Left ventricle myocardium inferior (tissue), 1 donor: ENCODE measurements around the gene SIPA1. TPM values are rescaled to one million over a fixed set of nuclear protein-coding genes. Genes with fewer than 3 reads are reported as not detected.

Experiments used
- DNase-seq: peaks from one replicate; pipeline ENCODE4 v3.0.0-alpha.2; 2020
- H3K27ac ChIP-seq: fragments of 200-600 bp; replicated peaks from 2 replicates; pipeline ENCODE4 v1.8.0; 2021
- H3K27me3 ChIP-seq: fragments of 200-600 bp; 2 replicates; pipeline ENCODE4 v1.8.0; 2021; ENCODE audit warnings: low read depth
- H3K36me3 ChIP-seq: fragments of 200-600 bp; 2 replicates; pipeline ENCODE4 v1.8.0; 2021
- H3K4me1 ChIP-seq: fragments of 200-600 bp; 2 replicates; pipeline ENCODE4 v1.8.0; 2021
- H3K4me3 ChIP-seq: fragments of 200-600 bp; 2 replicates; pipeline ENCODE4 v1.8.0; 2021; ENCODE audit warnings: mild to moderate bottlenecking, moderate library complexity
- H3K9me3 ChIP-seq: fragments of 200-600 bp; replicated peaks from 2 replicates; pipeline ENCODE4 v1.8.0; 2021
- intact Hi-C: fragments of 100-400 bp; cut with micrococcal nuclease; formaldehyde crosslinking; loops from one replicate; pipeline ENCODE4 v1.11.0; 2022
- total RNA-seq: library from RNA; stranded (reverse); fragmentation: NEBNext Ultra II Directional; extraction: Animal tissue kit (Norgen Biotek cat#: 25700); gene quantifications from one replicate; pipeline ENCODE4 v1.2.1, GENCODE V29; 2021
- TF ChIP-seq, protein P1 (sequence below): fragments of 200-600 bp; IDR thresholded peaks from 2 replicates; pipeline ENCODE4 v1.8.0; 2021; ENCODE audit warnings: antibody characterized with exemption, mild to moderate bottlenecking, borderline replicate concordance
- donor health status: DM: no; HTN: yes; CAD: no; lungs with severe emphysema.

The SIPA1 gene
- total RNA-seq, 1 donor from 2014 or later: 21.0 TPM

DNA sequence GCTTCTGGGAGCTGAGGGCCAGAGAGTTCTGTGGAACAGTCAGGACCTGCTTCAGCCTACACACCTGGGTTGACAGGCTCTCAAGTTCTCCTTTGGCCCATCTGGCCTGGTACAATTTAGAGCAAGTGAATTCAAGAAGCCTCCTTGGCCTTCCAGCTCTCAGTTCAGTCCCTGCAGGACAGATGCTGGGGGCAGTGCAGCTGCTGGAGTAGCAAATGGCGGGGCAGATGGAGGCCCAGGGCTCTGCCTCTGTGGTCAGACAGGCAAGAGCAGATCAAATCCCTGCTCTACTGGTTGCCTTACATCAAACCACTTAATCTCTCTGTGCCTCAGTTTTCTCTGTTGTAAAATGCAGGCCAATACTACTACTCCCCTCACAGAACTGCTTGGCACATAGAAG, 33.6 kb upstream of the SIPA1 start:
- TF ChIP-seq, protein P1, sequence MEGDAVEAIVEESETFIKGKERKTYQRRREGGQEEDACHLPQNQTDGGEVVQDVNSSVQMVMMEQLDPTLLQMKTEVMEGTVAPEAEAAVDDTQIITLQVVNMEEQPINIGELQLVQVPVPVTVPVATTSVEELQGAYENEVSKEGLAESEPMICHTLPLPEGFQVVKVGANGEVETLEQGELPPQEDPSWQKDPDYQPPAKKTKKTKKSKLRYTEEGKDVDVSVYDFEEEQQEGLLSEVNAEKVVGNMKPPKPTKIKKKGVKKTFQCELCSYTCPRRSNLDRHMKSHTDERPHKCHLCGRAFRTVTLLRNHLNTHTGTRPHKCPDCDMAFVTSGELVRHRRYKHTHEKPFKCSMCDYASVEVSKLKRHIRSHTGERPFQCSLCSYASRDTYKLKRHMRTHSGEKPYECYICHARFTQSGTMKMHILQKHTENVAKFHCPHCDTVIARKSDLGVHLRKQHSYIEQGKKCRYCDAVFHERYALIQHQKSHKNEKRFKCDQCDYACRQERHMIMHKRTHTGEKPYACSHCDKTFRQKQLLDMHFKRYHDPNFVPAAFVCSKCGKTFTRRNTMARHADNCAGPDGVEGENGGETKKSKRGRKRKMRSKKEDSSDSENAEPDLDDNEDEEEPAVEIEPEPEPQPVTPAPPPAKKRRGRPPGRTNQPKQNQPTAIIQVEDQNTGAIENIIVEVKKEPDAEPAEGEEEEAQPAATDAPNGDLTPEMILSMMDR: no peak
- intact Hi-C loops: no loop called here
- DNase-seq: no peak
- Histone ChIP-seq H3K27ac (no peak overlapping the region), H3K27me3 (no peaks in the 10 kb centered on the region), H3K4me1 (peaks cover 42% of the 10 kb centered on the region), H3K9me3 (no peaks in the 10 kb centered on the region), H3K4me3 (no peak overlapping the region), H3K36me3 (peaks cover 77% of the 10 kb centered on the region)

DNA sequence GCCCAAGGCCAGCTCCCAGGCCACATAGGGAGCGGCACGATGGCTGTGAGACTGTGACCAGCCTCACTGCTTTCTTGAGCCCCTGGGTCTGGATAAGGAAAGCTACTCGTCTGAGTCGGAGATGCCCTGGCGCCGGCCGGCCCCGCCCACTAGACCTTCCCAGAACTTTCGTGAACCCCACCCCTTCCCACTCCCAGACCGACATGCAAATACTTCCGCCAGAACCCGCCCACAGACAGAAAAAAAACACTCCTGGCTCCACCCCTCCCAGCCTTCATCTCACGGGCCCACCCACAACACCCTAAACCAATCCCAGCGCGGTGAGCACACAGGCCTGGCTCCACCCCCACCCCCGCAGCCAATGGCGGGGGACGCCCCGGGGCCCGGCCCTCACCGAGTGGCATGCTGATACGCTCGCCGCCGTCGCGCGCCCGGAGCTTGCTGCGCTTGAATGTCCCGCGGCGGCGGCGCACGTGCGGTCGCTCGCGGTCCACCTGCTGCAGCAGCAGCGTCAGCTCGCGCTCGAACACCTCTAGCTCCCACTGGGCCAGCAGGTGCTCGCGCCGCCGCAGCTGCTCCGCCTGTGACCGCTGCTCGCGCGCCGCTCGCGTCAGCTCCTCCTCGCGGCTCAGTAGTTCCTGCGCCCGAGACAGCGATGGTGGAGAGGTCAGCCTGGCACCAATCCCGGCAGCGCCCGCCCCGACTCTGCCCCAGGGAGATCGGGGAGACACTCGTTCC, 30.9 kb upstream of the SIPA1 start:
- DNase-seq: peak; percentile 93
- TF ChIP-seq, protein P1: no peak
- intact Hi-C loops: no loop called here
- Histone ChIP-seq H3K4me1 (peaks cover 70% of the 10 kb centered on the region), H3K4me3 (peak overlapping the region; percentile 61), H3K9me3 (no peaks in the 10 kb centered on the region), H3K36me3 (peaks cover 82% of the 10 kb centered on the region), H3K27ac (peak overlapping the region; percentile 94), H3K27me3 (no peaks in the 10 kb centered on the region)

DNA sequence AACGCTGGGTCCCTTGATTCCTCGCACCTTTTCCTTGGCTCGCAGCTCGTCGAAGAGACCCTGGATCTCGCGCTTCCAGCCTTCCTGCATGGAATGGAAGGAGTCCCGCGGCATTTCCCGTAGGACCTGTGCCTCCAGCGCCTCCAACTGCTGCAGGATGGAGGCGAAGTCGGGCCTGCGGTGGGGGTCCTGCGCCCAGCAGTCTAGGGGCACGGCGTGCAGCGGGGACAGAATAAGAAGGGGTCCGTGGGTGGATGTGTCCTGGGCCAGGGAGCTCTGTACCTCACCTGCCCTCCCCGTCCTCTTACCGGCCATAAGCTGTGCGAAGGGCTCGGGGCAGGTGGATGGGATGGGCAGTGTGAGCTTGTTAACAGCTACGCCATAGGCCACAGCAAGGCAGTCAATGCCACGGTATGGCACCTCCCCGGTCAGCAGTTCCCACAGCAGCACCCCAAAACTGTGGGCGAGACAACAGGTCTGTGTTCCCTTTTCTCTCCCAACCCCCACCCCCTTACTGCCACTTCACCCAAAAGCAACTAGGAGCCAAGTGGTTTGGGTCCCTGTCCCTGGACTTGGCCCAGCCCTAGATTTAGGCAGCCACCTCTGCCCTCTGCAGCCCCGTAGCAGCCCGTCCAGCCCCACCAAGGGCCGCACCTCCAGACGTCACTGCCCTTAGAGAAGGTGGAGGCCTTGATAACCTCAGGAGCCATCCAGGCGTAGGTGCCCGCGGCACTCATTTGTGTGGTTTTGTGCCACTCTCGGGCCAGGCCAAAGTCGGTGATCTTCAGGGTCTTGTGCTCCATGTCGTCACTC, 30.1 kb upstream of the SIPA1 start:
- intact Hi-C loops: no loop called here
- DNase-seq: no peak
- peaks cover 76% of the 10 kb centered on the region for H3K4me1 ChIP-seq
- H3K4me3 ChIP-seq: peak overlapping the region; percentile 61
- H3K27ac ChIP-seq: peak overlapping the region; percentile 94
- H3K36me3 ChIP-seq: peaks cover 87% of the 10 kb centered on the region
- no peaks in the 10 kb centered on the region for H3K27me3 ChIP-seq
- TF ChIP-seq, protein P1: no peak
- no peaks in the 10 kb centered on the region for H3K9me3 ChIP-seq

DNA sequence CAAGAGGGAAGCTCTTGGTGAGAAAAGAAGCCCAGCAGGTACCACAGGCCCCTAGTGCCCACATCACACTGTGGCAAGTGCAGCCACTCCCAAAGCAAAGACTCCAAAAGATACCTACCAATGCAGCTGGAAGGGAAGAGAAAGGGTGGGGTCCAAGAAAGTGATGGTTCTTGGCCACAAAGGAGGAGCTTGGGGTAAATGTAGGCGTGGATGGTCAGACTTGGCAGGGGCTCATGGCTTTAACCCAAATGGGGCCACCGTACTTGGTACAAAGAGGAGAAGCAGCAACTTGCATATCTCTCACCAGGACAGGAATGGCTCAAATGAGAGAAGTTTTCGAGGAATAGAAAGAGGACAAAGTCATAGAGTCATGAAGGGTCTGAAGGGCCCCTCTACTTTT, 28.7 kb upstream of the SIPA1 start:
- peak overlapping the region; percentile 94 for H3K27ac ChIP-seq
- peaks cover 82% of the 10 kb centered on the region for H3K4me1 ChIP-seq
- intact Hi-C loops: no loop called here
- TF ChIP-seq, protein P1: no peak
- peak overlapping the region; percentile 93 for H3K4me3 ChIP-seq
- no peak for DNase-seq
- H3K36me3 ChIP-seq: peaks cover 76% of the 10 kb centered on the region
- H3K9me3 ChIP-seq: no peaks in the 10 kb centered on the region
- H3K27me3 ChIP-seq: no peaks in the 10 kb centered on the region

GRCh38 chr11:65609665-65610064, 28.2 kb upstream of the SIPA1 start:
- TF ChIP-seq, protein P1: no peak
- Histone ChIP-seq H3K36me3 (peaks cover 72% of the 10 kb centered on the region), H3K27ac (peak overlapping the region; percentile 94), H3K27me3 (no peaks in the 10 kb centered on the region), H3K9me3 (no peaks in the 10 kb centered on the region), H3K4me3 (peak overlapping the region; percentile 93), H3K4me1 (peaks cover 85% of the 10 kb centered on the region)
- no peak for DNase-seq
- intact Hi-C loops: no loop called here
